Colonic mucosa (tissue), 4 donors: ENCODE data around the gene LAMB4. TPM values are rescaled to one million over a fixed set of nuclear protein-coding genes. Genes with fewer than 3 reads are reported as not detected.

ENCODE experiments used
- DNase-seq: peaks from one replicate; pipeline ENCODE4 v3.0.0-alpha.2; 2020
- H3K27ac ChIP-seq: fragments of 200-600 bp; one replicate; pipeline ENCODE4 v1.8.0; 2021
- H3K27me3 ChIP-seq: fragments of 200-600 bp; one replicate; pipeline ENCODE4 v1.8.0; 2021
- H3K36me3 ChIP-seq: fragments of 200-600 bp; one replicate; pipeline ENCODE4 v1.8.0; 2021
- H3K4me1 ChIP-seq: fragments of 200-600 bp; one replicate; pipeline ENCODE4 v1.8.0; 2021; ENCODE audit warnings: mild to moderate bottlenecking
- H3K4me3 ChIP-seq: fragments of 200-600 bp; one replicate; pipeline ENCODE4 v1.8.0; 2021
- H3K9ac ChIP-seq, 2 donors: one replicate each; pipeline ENCODE4 v1.7.0; 2013; ENCODE audit warnings: control low read depth in 2 of 2, low read depth in 2 of 2, low read length in 2 of 2
- H3K9me3 ChIP-seq: fragments of 200-600 bp; one replicate; pipeline ENCODE4 v1.8.0; 2021
- intact Hi-C: fragments of 100-400 bp; cut with DNase I; formaldehyde crosslinking; loops from one replicate; pipeline ENCODE4 v1.14.1; 2022
- total RNA-seq, 2 donors: library from RNA; stranded (reverse); fragmentation: NEBNext Ultra II Directional in 1 of 2; extraction: Animal tissue kit (Norgen Biotek cat#: 25700) in 1 of 2; gene quantifications; one replicate each; pipeline ENCODE4 v1.2.1, GENCODE V29; 2021
- TF ChIP-seq, protein P1 (sequence below): fragments of 200-600 bp; IDR thresholded peaks from one replicate; pipeline ENCODE4 v1.8.0; 2022; ENCODE audit warnings: antibody characterized with exemption, mild to moderate bottlenecking
- donor health status: healthy.
- donor health status: DM: no; HTN: no; CAD: no.
- donor health status: DM: no; HTN: no; CAD: no.

The LAMB4 gene
- total RNA-seq, 2 donors from 2014 or later, result 0.27 TPM; not detected in 1

DNA sequence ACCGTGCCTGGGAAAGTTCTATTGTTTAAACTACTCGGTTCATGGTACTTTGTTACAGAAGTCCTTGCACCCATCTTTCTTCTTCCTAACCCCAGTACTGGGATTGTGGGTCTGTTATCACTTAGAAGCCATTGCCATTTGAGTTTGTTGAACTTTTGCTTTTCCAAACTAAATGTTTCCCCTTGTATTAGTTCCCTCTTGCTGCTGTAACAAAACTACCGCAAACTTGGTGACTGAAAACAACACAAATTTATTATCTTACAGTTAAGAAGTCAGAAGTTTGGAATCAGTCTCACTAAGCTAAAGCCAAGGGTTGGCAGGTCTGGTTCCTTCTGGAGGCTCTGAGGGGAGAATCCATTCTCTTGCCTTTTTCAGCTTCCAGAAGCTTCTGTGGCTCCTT lies 6.9 kb upstream of the LAMB4 start:
- Histone ChIP-seq H3K4me3 (no peak overlapping the region), H3K9ac (no peak overlapping the region), H3K36me3 (no peaks in the 10 kb centered on the region), H3K27me3 (no peaks in the 10 kb centered on the region), H3K9me3 (no peaks in the 10 kb centered on the region), H3K27ac (no peak overlapping the region), H3K4me1 (no peaks in the 10 kb centered on the region)
- TF ChIP-seq, protein P1, sequence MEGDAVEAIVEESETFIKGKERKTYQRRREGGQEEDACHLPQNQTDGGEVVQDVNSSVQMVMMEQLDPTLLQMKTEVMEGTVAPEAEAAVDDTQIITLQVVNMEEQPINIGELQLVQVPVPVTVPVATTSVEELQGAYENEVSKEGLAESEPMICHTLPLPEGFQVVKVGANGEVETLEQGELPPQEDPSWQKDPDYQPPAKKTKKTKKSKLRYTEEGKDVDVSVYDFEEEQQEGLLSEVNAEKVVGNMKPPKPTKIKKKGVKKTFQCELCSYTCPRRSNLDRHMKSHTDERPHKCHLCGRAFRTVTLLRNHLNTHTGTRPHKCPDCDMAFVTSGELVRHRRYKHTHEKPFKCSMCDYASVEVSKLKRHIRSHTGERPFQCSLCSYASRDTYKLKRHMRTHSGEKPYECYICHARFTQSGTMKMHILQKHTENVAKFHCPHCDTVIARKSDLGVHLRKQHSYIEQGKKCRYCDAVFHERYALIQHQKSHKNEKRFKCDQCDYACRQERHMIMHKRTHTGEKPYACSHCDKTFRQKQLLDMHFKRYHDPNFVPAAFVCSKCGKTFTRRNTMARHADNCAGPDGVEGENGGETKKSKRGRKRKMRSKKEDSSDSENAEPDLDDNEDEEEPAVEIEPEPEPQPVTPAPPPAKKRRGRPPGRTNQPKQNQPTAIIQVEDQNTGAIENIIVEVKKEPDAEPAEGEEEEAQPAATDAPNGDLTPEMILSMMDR, result no peak
- intact Hi-C loops, result no loop called here
- DNase-seq, result no peak

- H3K27ac ChIP-seq, result no peak overlapping the region
- no peak for DNase-seq
- H3K27me3 ChIP-seq, result no peaks in the 10 kb centered on the region
- no peaks in the 10 kb centered on the region for H3K36me3 ChIP-seq
- H3K4me3 ChIP-seq, result no peak overlapping the region
- no peaks in the 10 kb centered on the region for H3K9me3 ChIP-seq
- no peak overlapping the region for H3K9ac ChIP-seq
- intact Hi-C loops, result no loop called here
- H3K4me1 ChIP-seq, result no peaks in the 10 kb centered on the region
- TF ChIP-seq, protein P1, result no peak
Measured at GRCh38 chr7:108136191-108136688, 6.1 kb upstream of the LAMB4 start.

- no peaks in the 10 kb centered on the region for H3K27me3 ChIP-seq
- no peaks in the 10 kb centered on the region for H3K9me3 ChIP-seq
- DNase-seq, result no peak
- no peak overlapping the region for H3K4me3 ChIP-seq
- no peak overlapping the region for H3K9ac ChIP-seq
- TF ChIP-seq, protein P1, result no peak
- H3K36me3 ChIP-seq, result no peaks in the 10 kb centered on the region
- intact Hi-C loops, result no loop called here
- H3K4me1 ChIP-seq, result no peaks in the 10 kb centered on the region
- H3K27ac ChIP-seq, result no peak overlapping the region
Measured at GRCh38 chr7:108135446-108136190, 5.5 kb upstream of the LAMB4 start.

DNA sequence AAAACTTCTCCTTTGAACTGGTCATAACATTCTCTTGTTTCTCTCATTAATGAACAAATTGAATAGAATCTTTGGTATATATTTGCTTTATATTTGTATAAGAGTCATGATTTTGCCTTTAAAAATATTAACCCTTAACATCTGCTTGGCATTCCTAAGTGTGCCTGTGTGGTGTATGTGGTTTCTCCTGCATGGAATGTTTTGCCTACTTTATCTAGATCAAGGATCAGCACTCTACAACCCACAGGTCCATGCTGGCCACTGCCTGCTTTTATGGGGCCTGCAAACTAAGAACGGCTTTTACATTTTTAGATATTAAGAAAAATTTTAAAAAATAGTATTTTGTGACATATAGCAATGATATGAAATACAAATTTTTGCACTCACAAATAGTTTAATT lies 4.3 kb upstream of the LAMB4 start:
- H3K36me3 ChIP-seq, result no peaks in the 10 kb centered on the region
- no peak overlapping the region for H3K9ac ChIP-seq
- H3K27ac ChIP-seq, result no peak overlapping the region
- TF ChIP-seq, protein P1, result no peak
- no peak overlapping the region for H3K4me3 ChIP-seq
- DNase-seq, result no peak
- H3K9me3 ChIP-seq, result no peaks in the 10 kb centered on the region
- H3K4me1 ChIP-seq, result no peaks in the 10 kb centered on the region
- intact Hi-C loops, result no loop called here
- no peaks in the 10 kb centered on the region for H3K27me3 ChIP-seq

DNA sequence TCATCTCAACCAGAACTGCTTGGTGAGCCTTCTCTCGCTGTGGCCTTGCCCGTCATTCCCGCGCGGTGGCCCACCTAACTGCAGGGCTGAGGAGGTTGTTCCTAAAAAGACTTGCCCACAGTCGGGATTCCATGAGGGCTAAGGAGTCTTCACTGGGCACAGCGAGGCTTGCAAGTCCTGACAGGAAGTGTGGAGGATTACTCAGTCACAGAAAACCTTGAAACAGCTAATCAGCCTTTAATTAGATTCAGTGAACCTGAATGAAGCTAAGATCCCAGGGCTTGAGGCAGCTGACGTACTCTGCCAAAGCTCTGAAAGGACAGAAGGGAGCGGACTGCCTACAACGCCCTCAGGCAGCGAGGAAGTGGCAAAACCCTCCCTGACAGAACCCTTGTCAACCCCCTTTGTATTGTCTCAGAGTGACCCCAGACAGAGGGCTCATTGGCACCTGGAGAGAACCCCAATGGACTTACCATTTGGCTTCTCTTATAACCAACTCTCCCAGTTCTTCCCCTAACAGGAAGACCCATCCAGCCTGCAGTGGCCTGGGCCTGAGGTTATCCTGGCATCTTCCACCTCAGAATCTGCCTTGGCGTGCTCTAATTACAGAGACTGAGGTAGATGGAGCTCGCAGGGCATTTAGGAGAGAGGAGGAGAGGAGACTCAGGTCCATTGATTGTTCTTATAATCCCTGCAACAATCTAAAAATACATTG lies 2.5 kb upstream of the LAMB4 start:
- no peak overlapping the region for H3K9ac ChIP-seq
- no peaks in the 10 kb centered on the region for H3K27me3 ChIP-seq
- TF ChIP-seq, protein P1, result no peak
- no peaks in the 10 kb centered on the region for H3K36me3 ChIP-seq
- no peak overlapping the region for H3K4me3 ChIP-seq
- intact Hi-C loops, result no loop called here
- no peak for DNase-seq
- no peaks in the 10 kb centered on the region for H3K4me1 ChIP-seq
- no peaks in the 10 kb centered on the region for H3K9me3 ChIP-seq
- no peak overlapping the region for H3K27ac ChIP-seq
